Measurements from ENCODE around the gene SULT1E1.

DNA sequence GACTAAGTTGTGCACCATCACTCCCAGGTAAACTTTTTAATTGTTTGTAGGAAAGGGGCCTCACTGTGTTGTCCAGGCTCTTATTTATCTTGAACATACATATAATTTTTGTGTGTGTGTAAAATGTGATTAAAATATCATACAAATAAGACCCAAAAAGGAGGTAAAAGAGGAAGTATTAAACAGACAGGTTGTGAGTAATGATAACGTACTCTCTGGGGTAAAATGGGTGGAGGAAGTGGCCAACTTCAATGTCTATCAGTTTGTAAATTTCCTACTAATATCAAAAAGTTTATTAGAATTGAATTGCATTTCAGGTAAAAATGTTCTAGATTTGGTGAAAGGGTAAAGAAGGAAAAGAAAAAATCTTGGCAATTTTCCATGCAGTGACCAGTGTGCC is 48.8 kb downstream of the SULT1E1 start:
- TF ChIP-seq ZNF274 (IDR thresholded peaks at IDR 0.05; ENCODE audit: borderline replicate concordance, extremely low read depth, low read length) (no peak), CTCF (IDR thresholded peaks at IDR 0.05; ENCODE audit: control extremely low read depth in 1 of 3, insufficient read depth in 1 of 3, low read depth in 1 of 3, low read length in 3 of 3) (no peak), EGR1 (IDR thresholded peaks at IDR 0.05; ENCODE audit: borderline replicate concordance, low read depth, low read length) (no peak), POLR2A (IDR thresholded peaks at IDR 0.05; ENCODE audit: control extremely low read depth in 1 of 2, low read depth in 2 of 2, low read length in 2 of 2) (no peak), RXRA (IDR thresholded peaks at IDR 0.05; ENCODE audit: insufficient read depth, low read depth, low read length) (no peak), CEBPB (IDR thresholded peaks at IDR 0.05; ENCODE audit: low read depth, low read length) (no peak), CBX5 (IDR thresholded peaks at IDR 0.05; ENCODE audit: low read depth, low read length) (no peak), PHF8 (conservative IDR thresholded peaks at IDR 0.05; ENCODE audit: low read depth, low read length) (no peak)
